ENCODE results near the gene GAS6.

DNA sequence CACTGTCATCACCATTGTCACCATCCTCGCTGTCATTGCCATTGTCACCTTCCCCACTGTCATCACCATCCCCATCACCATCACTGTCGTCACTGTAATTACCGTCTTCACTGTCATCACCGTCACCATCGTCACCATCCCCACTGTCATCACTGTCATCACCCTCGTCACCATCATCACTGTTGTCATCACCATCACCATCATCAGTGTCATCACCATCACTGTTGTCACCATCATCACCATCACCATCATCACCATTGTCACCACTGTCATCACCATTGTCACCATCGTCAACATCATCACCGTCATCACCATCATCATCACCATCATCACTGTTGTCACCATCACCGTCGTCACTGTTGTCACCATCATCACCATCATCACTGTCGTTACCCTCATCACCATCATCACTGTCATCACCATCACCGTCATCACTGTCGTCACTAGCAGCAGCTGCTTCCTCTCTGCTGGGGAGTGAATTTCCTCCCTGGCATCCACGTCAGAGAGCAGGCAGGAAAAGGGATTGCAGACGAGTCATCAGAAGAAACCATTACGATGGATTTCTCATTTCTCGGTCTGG lies 77.5 kb downstream of the GAS6 start:
- TF ChIP-seq, protein P1, sequence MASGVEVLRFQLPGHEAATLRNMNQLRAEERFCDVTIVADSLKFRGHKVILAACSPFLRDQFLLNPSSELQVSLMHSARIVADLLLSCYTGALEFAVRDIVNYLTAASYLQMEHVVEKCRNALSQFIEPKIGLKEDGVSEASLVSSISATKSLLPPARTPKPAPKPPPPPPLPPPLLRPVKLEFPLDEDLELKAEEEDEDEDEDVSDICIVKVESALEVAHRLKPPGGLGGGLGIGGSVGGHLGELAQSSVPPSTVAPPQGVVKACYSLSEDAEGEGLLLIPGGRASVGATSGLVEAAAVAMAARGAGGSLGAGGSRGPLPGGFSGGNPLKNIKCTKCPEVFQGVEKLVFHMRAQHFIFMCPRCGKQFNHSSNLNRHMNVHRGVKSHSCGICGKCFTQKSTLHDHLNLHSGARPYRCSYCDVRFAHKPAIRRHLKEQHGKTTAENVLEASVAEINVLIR (CRISPR knock-in tag; IDR thresholded peaks at IDR 0.05) = no peak
- TF ChIP-seq, protein P2, sequence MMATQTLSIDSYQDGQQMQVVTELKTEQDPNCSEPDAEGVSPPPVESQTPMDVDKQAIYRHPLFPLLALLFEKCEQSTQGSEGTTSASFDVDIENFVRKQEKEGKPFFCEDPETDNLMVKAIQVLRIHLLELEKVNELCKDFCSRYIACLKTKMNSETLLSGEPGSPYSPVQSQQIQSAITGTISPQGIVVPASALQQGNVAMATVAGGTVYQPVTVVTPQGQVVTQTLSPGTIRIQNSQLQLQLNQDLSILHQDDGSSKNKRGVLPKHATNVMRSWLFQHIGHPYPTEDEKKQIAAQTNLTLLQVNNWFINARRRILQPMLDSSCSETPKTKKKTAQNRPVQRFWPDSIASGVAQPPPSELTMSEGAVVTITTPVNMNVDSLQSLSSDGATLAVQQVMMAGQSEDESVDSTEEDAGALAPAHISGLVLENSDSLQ (IDR thresholded peaks at IDR 0.05) = no peak
- TF ChIP-seq, protein P3, sequence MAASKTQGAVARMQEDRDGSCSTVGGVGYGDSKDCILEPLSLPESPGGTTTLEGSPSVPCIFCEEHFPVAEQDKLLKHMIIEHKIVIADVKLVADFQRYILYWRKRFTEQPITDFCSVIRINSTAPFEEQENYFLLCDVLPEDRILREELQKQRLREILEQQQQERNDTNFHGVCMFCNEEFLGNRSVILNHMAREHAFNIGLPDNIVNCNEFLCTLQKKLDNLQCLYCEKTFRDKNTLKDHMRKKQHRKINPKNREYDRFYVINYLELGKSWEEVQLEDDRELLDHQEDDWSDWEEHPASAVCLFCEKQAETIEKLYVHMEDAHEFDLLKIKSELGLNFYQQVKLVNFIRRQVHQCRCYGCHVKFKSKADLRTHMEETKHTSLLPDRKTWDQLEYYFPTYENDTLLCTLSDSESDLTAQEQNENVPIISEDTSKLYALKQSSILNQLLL (CRISPR knock-in tag; IDR thresholded peaks at IDR 0.05; ENCODE audit: borderline replicate concordance) = no peak
- TF ChIP-seq, protein P4, sequence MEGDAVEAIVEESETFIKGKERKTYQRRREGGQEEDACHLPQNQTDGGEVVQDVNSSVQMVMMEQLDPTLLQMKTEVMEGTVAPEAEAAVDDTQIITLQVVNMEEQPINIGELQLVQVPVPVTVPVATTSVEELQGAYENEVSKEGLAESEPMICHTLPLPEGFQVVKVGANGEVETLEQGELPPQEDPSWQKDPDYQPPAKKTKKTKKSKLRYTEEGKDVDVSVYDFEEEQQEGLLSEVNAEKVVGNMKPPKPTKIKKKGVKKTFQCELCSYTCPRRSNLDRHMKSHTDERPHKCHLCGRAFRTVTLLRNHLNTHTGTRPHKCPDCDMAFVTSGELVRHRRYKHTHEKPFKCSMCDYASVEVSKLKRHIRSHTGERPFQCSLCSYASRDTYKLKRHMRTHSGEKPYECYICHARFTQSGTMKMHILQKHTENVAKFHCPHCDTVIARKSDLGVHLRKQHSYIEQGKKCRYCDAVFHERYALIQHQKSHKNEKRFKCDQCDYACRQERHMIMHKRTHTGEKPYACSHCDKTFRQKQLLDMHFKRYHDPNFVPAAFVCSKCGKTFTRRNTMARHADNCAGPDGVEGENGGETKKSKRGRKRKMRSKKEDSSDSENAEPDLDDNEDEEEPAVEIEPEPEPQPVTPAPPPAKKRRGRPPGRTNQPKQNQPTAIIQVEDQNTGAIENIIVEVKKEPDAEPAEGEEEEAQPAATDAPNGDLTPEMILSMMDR (IDR thresholded peaks at IDR 0.05 in 2 of 3, conservative IDR thresholded peaks at IDR 0.05 in 1 of 3; ENCODE audit: insufficient read depth in 2 of 3, low read depth in 1 of 3, low read length in 3 of 3) = no peak
- TF ChIP-seq TRIM24 (IDR thresholded peaks at IDR 0.05) (no peak), SREBF2 (CRISPR knock-in tag; IDR thresholded peaks at IDR 0.05) (no peak), EZH2 (IDR thresholded peaks at IDR 0.05; ENCODE audit: borderline replicate concordance, low read depth, low read length) (no peak), MXI1 (IDR thresholded peaks at IDR 0.05; ENCODE audit: low read depth, low read length) (no peak), ZNF384 (IDR thresholded peaks at IDR 0.05; ENCODE audit: low read depth, low read length) (no peak)
- TF ChIP-seq, protein P5, sequence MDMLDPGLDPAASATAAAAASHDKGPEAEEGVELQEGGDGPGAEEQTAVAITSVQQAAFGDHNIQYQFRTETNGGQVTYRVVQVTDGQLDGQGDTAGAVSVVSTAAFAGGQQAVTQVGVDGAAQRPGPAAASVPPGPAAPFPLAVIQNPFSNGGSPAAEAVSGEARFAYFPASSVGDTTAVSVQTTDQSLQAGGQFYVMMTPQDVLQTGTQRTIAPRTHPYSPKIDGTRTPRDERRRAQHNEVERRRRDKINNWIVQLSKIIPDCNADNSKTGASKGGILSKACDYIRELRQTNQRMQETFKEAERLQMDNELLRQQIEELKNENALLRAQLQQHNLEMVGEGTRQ (CRISPR knock-in tag; IDR thresholded peaks at IDR 0.05) = no peak

All from K562 (cell line).